ENCODE results near the gene CAMTA1.

Gene CAMTA1

DNA sequence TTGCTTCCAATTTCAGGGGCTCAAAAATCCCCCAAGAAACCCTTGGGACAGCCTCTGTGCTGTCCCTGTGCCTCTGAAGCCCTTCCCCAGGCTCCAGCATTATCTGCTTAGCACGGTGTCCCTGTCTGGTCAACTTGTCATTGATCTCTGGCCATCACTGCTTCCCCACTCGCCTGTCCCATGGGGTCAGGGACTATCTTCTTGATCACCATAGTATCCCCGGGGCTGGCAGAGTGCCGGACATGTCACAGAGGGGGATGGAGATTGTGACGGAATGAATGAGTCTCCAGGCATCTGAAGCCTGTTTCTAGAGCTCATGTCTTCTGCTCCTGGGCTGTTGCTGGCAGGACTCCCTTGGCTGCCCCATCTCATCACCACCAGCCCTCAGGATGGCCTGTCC is 886.4 kb downstream of the CAMTA1 start:
- Histone ChIP-seq H3K36me3 (ENCODE audit: control insufficient read depth in 1 of 2, insufficient read depth in 2 of 2, low read length in 2 of 2) (no peaks in the 10 kb centered on the region), H4K8ac (ENCODE audit: low read depth, low read length) (no peak overlapping the region), H4K91ac (ENCODE audit: low read depth, low read length) (no peak overlapping the region), H3K79me2 (ENCODE audit: control insufficient read depth, insufficient read depth, low read length, poor library complexity) (no peaks in the 10 kb centered on the region), H3K23ac (ENCODE audit: low read length) (no peak overlapping the region), H2BK120ac (ENCODE audit: insufficient read depth, low read length, poor library complexity) (no peak overlapping the region), H3K79me1 (ENCODE audit: low read length) (no peaks in the 10 kb centered on the region), H3K27ac (ENCODE audit: low read depth, low read length) (no peak overlapping the region), H2AK5ac (ENCODE audit: low read length) (no peak overlapping the region), H3K18ac (ENCODE audit: low read length) (no peak overlapping the region), H3K9ac (ENCODE audit: low read length) (no peak overlapping the region), H3K4me1 (ENCODE audit: control insufficient read depth in 1 of 2, insufficient read depth in 2 of 2, low read length in 2 of 2) (peaks cover 0 to 3% of the 10 kb centered on the region in 2 experiments), H4K12ac (ENCODE audit: low read depth, low read length) (no peak overlapping the region), H3K4ac (ENCODE audit: low read depth, low read length) (no peak overlapping the region), H3K9me3 (ENCODE audit: insufficient read depth, low read depth, low read length) (no peaks in the 10 kb centered on the region), H3K4me2 (ENCODE audit: low read length) (no peak overlapping the region), H2AFZ (ENCODE audit: insufficient read depth, low read length, poor library complexity) (no peak overlapping the region), H2BK5ac (ENCODE audit: low read depth, low read length, poor library complexity) (no peak overlapping the region), H3K4me3 (ENCODE audit: low read depth, low read length) (no peak overlapping the region), H3K27me3 (ENCODE audit: insufficient read depth, low read length) (peaks cover 2% of the 10 kb centered on the region), H3K14ac (ENCODE audit: low read length) (no peak overlapping the region), H2BK12ac (ENCODE audit: low read length) (no peak overlapping the region)
- no CpG with 5 or more reads among the region's 5 CpGs for WGBS (ENCODE audit: extremely low coverage, insufficient coverage, insufficient read length)
- DNase-seq: no peak

- Histone ChIP-seq H2BK12ac (ENCODE audit: low read length) (no peak overlapping the region), H3K36me3 (ENCODE audit: control insufficient read depth in 1 of 2, insufficient read depth in 2 of 2, low read length in 2 of 2) (no peaks in the 10 kb centered on the region), H3K4me2 (ENCODE audit: low read length) (no peak overlapping the region), H2BK5ac (ENCODE audit: low read depth, low read length, poor library complexity) (no peak overlapping the region), H2AK5ac (ENCODE audit: low read length) (no peak overlapping the region), H3K4ac (ENCODE audit: low read depth, low read length) (no peak overlapping the region), H3K9me3 (ENCODE audit: insufficient read depth, low read depth, low read length) (no peaks in the 10 kb centered on the region), H3K27ac (ENCODE audit: low read depth, low read length) (no peak overlapping the region), H2AFZ (ENCODE audit: insufficient read depth, low read length, poor library complexity) (no peak overlapping the region), H3K4me1 (ENCODE audit: control insufficient read depth in 1 of 2, insufficient read depth in 2 of 2, low read length in 2 of 2) (peaks cover 0 to 3% of the 10 kb centered on the region in 2 experiments), H3K18ac (ENCODE audit: low read length) (no peak overlapping the region), H2BK120ac (ENCODE audit: insufficient read depth, low read length, poor library complexity) (no peak overlapping the region), H4K91ac (ENCODE audit: low read depth, low read length) (no peak overlapping the region), H3K23ac (ENCODE audit: low read length) (no peak overlapping the region), H4K8ac (ENCODE audit: low read depth, low read length) (no peak overlapping the region), H3K27me3 (ENCODE audit: insufficient read depth, low read length) (peaks cover 2% of the 10 kb centered on the region), H3K79me1 (ENCODE audit: low read length) (no peaks in the 10 kb centered on the region), H3K4me3 (ENCODE audit: low read depth, low read length) (no peak overlapping the region), H3K9ac (ENCODE audit: low read length) (no peak overlapping the region), H3K14ac (ENCODE audit: low read length) (no peak overlapping the region), H3K79me2 (ENCODE audit: control insufficient read depth, insufficient read depth, low read length, poor library complexity) (no peaks in the 10 kb centered on the region), H4K12ac (ENCODE audit: low read depth, low read length) (no peak overlapping the region)
- no CpG with 5 or more reads among the region's 11 CpGs for WGBS (ENCODE audit: extremely low coverage, insufficient coverage, insufficient read length)
- DNase-seq: no peak
Measured at GRCh38 chr1:7672864-7673263, 887.6 kb downstream of the CAMTA1 start.

- H4K91ac ChIP-seq (ENCODE audit: low read depth, low read length): no peak overlapping the region
- H3K79me1 ChIP-seq (ENCODE audit: low read length): peaks cover under 1% of the 10 kb centered on the region
- H2BK5ac ChIP-seq (ENCODE audit: low read depth, low read length, poor library complexity): no peak overlapping the region
- no peak overlapping the region for H3K27ac ChIP-seq (ENCODE audit: low read depth, low read length)
- H3K9me3 ChIP-seq (ENCODE audit: insufficient read depth, low read depth, low read length): no peaks in the 10 kb centered on the region
- no peak overlapping the region for H2BK12ac ChIP-seq (ENCODE audit: low read length)
- no peak overlapping the region for H3K18ac ChIP-seq (ENCODE audit: low read length)
- no peak for DNase-seq
- no peaks in the 10 kb centered on the region for H3K36me3 ChIP-seq (ENCODE audit: control insufficient read depth in 1 of 2, insufficient read depth in 2 of 2, low read length in 2 of 2)
- no peak overlapping the region for H3K4ac ChIP-seq (ENCODE audit: low read depth, low read length)
- no peaks in the 10 kb centered on the region for H3K4me1 ChIP-seq (ENCODE audit: control insufficient read depth in 1 of 2, insufficient read depth in 2 of 2, low read length in 2 of 2)
- peaks cover under 1% of the 10 kb centered on the region for H3K79me2 ChIP-seq (ENCODE audit: control insufficient read depth, insufficient read depth, low read length, poor library complexity)
- H4K12ac ChIP-seq (ENCODE audit: low read depth, low read length): no peak overlapping the region
- H4K8ac ChIP-seq (ENCODE audit: low read depth, low read length): no peak overlapping the region
- H2AK5ac ChIP-seq (ENCODE audit: low read length): no peak overlapping the region
- no CpG with 5 or more reads among the region's 4 CpGs for WGBS (ENCODE audit: extremely low coverage, insufficient coverage, insufficient read length)
- H3K4me3 ChIP-seq (ENCODE audit: low read depth, low read length): no peak overlapping the region
- H3K9ac ChIP-seq (ENCODE audit: low read length): no peak overlapping the region
- H3K14ac ChIP-seq (ENCODE audit: low read length): no peak overlapping the region
- H3K23ac ChIP-seq (ENCODE audit: low read length): no peak overlapping the region
- H2AFZ ChIP-seq (ENCODE audit: insufficient read depth, low read length, poor library complexity): no peak overlapping the region
- no peak overlapping the region for H2BK120ac ChIP-seq (ENCODE audit: insufficient read depth, low read length, poor library complexity)
- H3K4me2 ChIP-seq (ENCODE audit: low read length): no peak overlapping the region
- peaks cover 12% of the 10 kb centered on the region for H3K27me3 ChIP-seq (ENCODE audit: insufficient read depth, low read length)
Measured at GRCh38 chr1:7674972-7675371, 889.7 kb downstream of the CAMTA1 start.

DNA sequence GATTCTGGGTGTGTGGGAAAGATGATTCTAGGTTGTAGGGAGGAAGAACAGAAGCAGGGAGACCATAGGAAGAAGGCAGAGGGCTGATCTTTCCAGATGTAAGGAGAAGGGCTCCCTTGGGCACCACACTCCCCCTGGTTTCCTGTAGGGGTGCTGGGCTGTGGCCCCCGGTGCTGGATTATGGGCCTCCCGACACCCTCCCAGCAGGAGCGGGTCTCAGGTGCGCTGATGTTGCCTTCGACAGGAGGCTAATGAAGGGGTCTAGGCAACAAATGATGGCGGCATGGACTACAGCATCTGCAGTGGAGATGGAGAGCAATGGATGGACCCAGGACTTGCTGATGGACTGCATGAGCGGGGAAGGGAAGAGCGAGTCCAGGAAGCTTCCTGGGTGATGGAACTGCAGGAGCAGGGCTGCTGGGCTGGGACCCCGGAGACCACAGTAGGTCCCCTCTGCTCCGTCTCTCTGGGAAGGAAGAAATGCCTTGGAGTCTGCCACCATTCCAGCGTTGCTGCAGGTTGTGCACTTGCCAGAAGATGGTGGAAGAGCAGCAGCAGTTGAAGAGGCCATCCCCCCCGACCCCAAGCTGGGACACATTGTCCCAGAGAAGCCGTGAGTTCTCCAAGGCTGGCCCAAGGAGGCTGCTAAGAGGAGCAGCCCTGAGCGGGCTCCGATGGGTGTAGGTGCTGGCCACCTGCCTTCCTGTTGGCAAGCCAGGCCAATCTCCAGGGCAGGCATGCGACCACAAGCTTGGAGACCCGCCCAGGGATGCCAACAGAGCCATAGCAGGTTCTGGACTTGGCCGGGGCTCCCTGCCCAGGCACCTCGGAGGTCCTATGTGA is 890.4 kb downstream of the CAMTA1 start:
- no peak overlapping the region for H2AK5ac ChIP-seq (ENCODE audit: low read length)
- peaks cover 5% of the 10 kb centered on the region for H3K79me2 ChIP-seq (ENCODE audit: control insufficient read depth, insufficient read depth, low read length, poor library complexity)
- no peak overlapping the region for H4K91ac ChIP-seq (ENCODE audit: low read depth, low read length)
- H3K4ac ChIP-seq (ENCODE audit: low read depth, low read length): no peak overlapping the region
- H3K4me3 ChIP-seq (ENCODE audit: low read depth, low read length): no peak overlapping the region
- no CpG with 5 or more reads among the region's 19 CpGs for WGBS (ENCODE audit: extremely low coverage, insufficient coverage, insufficient read length)
- no peak overlapping the region for H3K23ac ChIP-seq (ENCODE audit: low read length)
- H3K27ac ChIP-seq (ENCODE audit: low read depth, low read length): no peak overlapping the region
- no peaks in the 10 kb centered on the region for H3K9me3 ChIP-seq (ENCODE audit: insufficient read depth, low read depth, low read length)
- peaks cover 6% of the 10 kb centered on the region for H3K79me1 ChIP-seq (ENCODE audit: low read length)
- H3K14ac ChIP-seq (ENCODE audit: low read length): no peak overlapping the region
- H3K36me3 ChIP-seq (ENCODE audit: control insufficient read depth in 1 of 2, insufficient read depth in 2 of 2, low read length in 2 of 2): no peaks in the 10 kb centered on the region
- no peak for DNase-seq
- no peak overlapping the region for H3K18ac ChIP-seq (ENCODE audit: low read length)
- H4K12ac ChIP-seq (ENCODE audit: low read depth, low read length): no peak overlapping the region
- no peak overlapping the region for H2BK120ac ChIP-seq (ENCODE audit: insufficient read depth, low read length, poor library complexity)
- no peak overlapping the region for H2AFZ ChIP-seq (ENCODE audit: insufficient read depth, low read length, poor library complexity)
- H3K9ac ChIP-seq (ENCODE audit: low read length): no peak overlapping the region
- no peak overlapping the region for H3K4me2 ChIP-seq (ENCODE audit: low read length)
- H2BK5ac ChIP-seq (ENCODE audit: low read depth, low read length, poor library complexity): no peak overlapping the region
- no peak overlapping the region for H2BK12ac ChIP-seq (ENCODE audit: low read length)
- no peak overlapping the region for H4K8ac ChIP-seq (ENCODE audit: low read depth, low read length)
- peaks cover 18% of the 10 kb centered on the region for H3K27me3 ChIP-seq (ENCODE audit: insufficient read depth, low read length)
- no peaks in the 10 kb centered on the region for H3K4me1 ChIP-seq (ENCODE audit: control insufficient read depth in 1 of 2, insufficient read depth in 2 of 2, low read length in 2 of 2)
